H1 (cell line): ENCODE results near the gene KRT76. TPM values are rescaled to one million over a fixed set of nuclear protein-coding genes. Genes with fewer than 3 reads are reported as not detected.

Source experiments
- CREB1 ChIP-seq: IDR thresholded peaks from 2 replicates; pipeline ENCODE4 v1.6.1; 2012; ENCODE audit warnings: inconsistent platforms
- EGR1 ChIP-seq: IDR thresholded peaks from 2 replicates; pipeline ENCODE4 v1.6.1; 2011; ENCODE audit warnings: low read depth, low read length, borderline replicate concordance
- KDM5A ChIP-seq: fragments of 200-600 bp; IDR thresholded peaks from 2 replicates; pipeline ENCODE4 v1.7.1; 2012; ENCODE audit warnings: mild to moderate bottlenecking, low read length, inconsistent platforms, mixed read lengths
- POLR2A ChIP-seq, 2 experiments: IDR thresholded peaks; 1 replicate in 1 of 2; 2 replicates in 1 of 2; pipeline ENCODE4 v1.6.1; 2011; ENCODE audit warnings: low read depth in 2 of 2, low read length in 2 of 2, mild to moderate bottlenecking in 2 of 2; ENCODE audit errors: control extremely low read depth in 1 of 2
- RAD21 ChIP-seq, 2 experiments: IDR thresholded peaks in 1 of 2; conservative IDR thresholded peaks in 1 of 2; 2 replicates each; pipeline ENCODE4 v1.6.1; 2011; ENCODE audit warnings: low read depth in 2 of 2, low read length in 2 of 2, improper control_type of control experiment in 1 of 2, inconsistent platforms in 1 of 2, mild to moderate bottlenecking in 1 of 2, moderate library complexity in 1 of 2
- RBBP5 ChIP-seq: IDR thresholded peaks from 2 replicates; pipeline ENCODE4 v1.7.1; 2012; ENCODE audit warnings: low read depth, mild to moderate bottlenecking, inconsistent platforms, low read length, moderate library complexity, borderline replicate concordance
- SRF ChIP-seq: IDR thresholded peaks from 2 replicates; pipeline ENCODE4 v1.6.1; 2011; ENCODE audit warnings: mild to moderate bottlenecking, low read depth, low read length, moderate library complexity
- TEAD4 ChIP-seq: IDR thresholded peaks from 2 replicates; pipeline ENCODE4 v1.6.1; 2012; ENCODE audit warnings: low read depth, low read length, inconsistent platforms, mixed read lengths
- polyA plus RNA-seq, 7 experiments: library from polyadenylated mRNA; depleted of rRNA in 3 of 7; stranded (reverse) in 5 of 7; unstranded in 2 of 7; fragments of >200 nt in 5 of 7; fragments of 200-250 nt in 2 of 7; gene quantifications; 1 replicate in 5 of 7; 2 replicates in 1 of 7; 4 replicates in 1 of 7; pipeline versions ENCODE4 v1.2.1 to v1.2.3, GENCODE V29; 2011 to 2013; ENCODE audit warnings: missing spikeins in 2 of 7, mixed read lengths in 2 of 7
- total RNA-seq: library from RNA; stranded (reverse); fragmentation: NEBNext Ultra II Directional; extraction: Animal tissue kit (Norgen Biotek cat#: 25700); gene quantifications from 2 replicates; pipeline ENCODE4 v1.2.1, GENCODE V29; 2021
- TF ChIP-seq, protein P1 (sequence below): IDR thresholded peaks from 2 replicates; pipeline ENCODE4 v1.6.1; 2012; ENCODE audit warnings: inconsistent platforms

KRT76 gene
- total and polyA plus RNA-seq, 2 of the 8 experiments (the other 6 are each of a cell fraction or from before 2014, with no cell fraction given), result not detected

- no peak for TF ChIP-seq RAD21 (IDR thresholded peaks at IDR 0.05 in 1 of 2, conservative IDR thresholded peaks at IDR 0.05 in 1 of 2; ENCODE audit: low read depth in 2 of 2, low read length in 2 of 2)
- no peak for TF ChIP-seq KDM5A
- TF ChIP-seq, protein P1, sequence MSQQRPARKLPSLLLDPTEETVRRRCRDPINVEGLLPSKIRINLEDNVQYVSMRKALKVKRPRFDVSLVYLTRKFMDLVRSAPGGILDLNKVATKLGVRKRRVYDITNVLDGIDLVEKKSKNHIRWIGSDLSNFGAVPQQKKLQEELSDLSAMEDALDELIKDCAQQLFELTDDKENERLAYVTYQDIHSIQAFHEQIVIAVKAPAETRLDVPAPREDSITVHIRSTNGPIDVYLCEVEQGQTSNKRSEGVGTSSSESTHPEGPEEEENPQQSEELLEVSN, result no peak
- TF ChIP-seq POLR2A (IDR thresholded peaks at IDR 0.05; ENCODE audit: control extremely low read depth in 1 of 2, low read depth in 2 of 2, low read length in 2 of 2), result no peak
- no peak for TF ChIP-seq TEAD4
- TF ChIP-seq EGR1, result no peak
- no peak for TF ChIP-seq RBBP5
- TF ChIP-seq SRF, result no peak
- no peak for TF ChIP-seq CREB1
Observed at GRCh38 chr12:52825961-52826360, 48.8 kb upstream of the KRT76 start (continued).
